Measurements from ENCODE around the gene ZC3H4.

DNA sequence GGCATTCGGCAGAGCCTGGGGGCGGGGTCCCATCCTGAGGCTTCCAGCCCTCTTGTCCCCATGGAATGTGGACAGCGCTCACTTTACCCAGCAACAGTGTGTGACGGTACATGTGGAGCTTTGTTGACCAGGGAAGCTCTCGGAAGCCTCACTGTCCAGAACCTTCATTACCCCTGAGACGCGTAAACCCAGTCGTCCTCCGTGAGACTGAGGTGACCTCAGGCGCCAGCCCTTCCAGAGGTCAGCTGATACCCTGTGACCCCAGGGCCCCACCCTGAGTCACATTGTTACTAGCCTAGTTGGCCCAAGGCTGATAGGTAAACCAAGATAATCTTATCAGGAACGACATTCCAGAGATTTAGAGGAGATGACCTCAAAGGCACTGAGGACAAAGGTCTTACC lies 55.0 kb downstream of the ZC3H4 start:
- TF ChIP-seq MLX (CRISPR knock-in tag; conservative IDR thresholded peaks at IDR 0.05) (no peak), RCOR1 (IDR thresholded peaks at IDR 0.05; ENCODE audit: borderline replicate concordance in 1 of 2, low read depth in 2 of 2, low read length in 2 of 2) (peak in 1 of 2 experiments; percentile 47; a peak in 1 of 4 replicates), SETDB1 (IDR thresholded peaks at IDR 0.05; ENCODE audit: low read length) (no peak), MIER1 (IDR thresholded peaks at IDR 0.05; ENCODE audit: low read depth) (no peak)
- TF ChIP-seq, protein P1, sequence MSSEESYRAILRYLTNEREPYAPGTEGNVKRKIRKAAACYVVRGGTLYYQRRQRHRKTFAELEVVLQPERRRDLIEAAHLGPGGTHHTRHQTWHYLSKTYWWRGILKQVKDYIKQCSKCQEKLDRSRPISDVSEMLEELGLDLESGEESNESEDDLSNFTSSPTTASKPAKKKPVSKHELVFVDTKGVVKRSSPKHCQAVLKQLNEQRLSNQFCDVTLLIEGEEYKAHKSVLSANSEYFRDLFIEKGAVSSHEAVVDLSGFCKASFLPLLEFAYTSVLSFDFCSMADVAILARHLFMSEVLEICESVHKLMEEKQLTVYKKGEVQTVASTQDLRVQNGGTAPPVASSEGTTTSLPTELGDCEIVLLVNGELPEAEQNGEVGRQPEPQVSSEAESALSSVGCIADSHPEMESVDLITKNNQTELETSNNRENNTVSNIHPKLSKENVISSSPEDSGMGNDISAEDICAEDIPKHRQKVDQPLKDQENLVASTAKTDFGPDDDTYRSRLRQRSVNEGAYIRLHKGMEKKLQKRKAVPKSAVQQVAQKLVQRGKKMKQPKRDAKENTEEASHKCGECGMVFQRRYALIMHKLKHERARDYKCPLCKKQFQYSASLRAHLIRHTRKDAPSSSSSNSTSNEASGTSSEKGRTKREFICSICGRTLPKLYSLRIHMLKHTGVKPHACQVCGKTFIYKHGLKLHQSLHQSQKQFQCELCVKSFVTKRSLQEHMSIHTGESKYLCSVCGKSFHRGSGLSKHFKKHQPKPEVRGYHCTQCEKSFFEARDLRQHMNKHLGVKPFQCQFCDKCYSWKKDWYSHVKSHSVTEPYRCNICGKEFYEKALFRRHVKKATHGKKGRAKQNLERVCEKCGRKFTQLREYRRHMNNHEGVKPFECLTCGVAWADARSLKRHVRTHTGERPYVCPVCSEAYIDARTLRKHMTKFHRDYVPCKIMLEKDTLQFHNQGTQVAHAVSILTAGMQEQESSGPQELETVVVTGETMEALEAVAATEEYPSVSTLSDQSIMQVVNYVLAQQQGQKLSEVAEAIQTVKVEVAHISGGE (CRISPR knock-in tag; IDR thresholded peaks at IDR 0.05), result no peak
